ENCODE measurements around the gene IRAK4. TPM values are rescaled to one million over a fixed set of nuclear protein-coding genes. Genes with fewer than 3 reads are reported as not detected.
A peak's percentile ranks its signal among the peaks of the same experiment; 100 is the strongest.
"Not testable (repeated sequence)": the region's sequence is repeated elsewhere in the genome, so short reads cannot be mapped to it uniquely, and the experiment has no call there.

The IRAK4 gene
- total RNA-seq, 1 donor from 2014 or later: 9.6 TPM

GRCh38 chr12:43740511-43741100 lies 18.1 kb upstream of the IRAK4 start:
- no peak for TF ChIP-seq CTCF (IDR thresholded peaks at IDR 0.05)
- Mint-ChIP-seq H3K4me1 (ENCODE audit: unreplicated experiment) (peaks cover 19% of the 10 kb centered on the region), H3K27me3 (ENCODE audit: unreplicated experiment) (no peaks in the 10 kb centered on the region), H3K36me3 (ENCODE audit: unreplicated experiment) (peaks cover 5% of the 10 kb centered on the region), H3K27ac (ENCODE audit: unreplicated experiment) (no peak overlapping the region), H3K9me3 (ENCODE audit: unreplicated experiment) (no peaks in the 10 kb centered on the region), H3K4me3 (ENCODE audit: unreplicated experiment) (no peak overlapping the region)
- no peak for DNase-seq (ENCODE audit: extremely low spot score, unreplicated experiment)

- Mint-ChIP-seq H3K27ac (ENCODE audit: unreplicated experiment) (peak overlapping the region; percentile 45), H3K27me3 (ENCODE audit: unreplicated experiment) (no peaks in the 10 kb centered on the region), H3K4me1 (ENCODE audit: unreplicated experiment) (peaks cover 17% of the 10 kb centered on the region), H3K9me3 (ENCODE audit: unreplicated experiment) (no peaks in the 10 kb centered on the region), H3K36me3 (ENCODE audit: unreplicated experiment) (peaks cover 5% of the 10 kb centered on the region), H3K4me3 (ENCODE audit: unreplicated experiment) (no peak overlapping the region)
- TF ChIP-seq CTCF (IDR thresholded peaks at IDR 0.05): no peak
- no peak for DNase-seq (ENCODE audit: extremely low spot score, unreplicated experiment)
Measured at GRCh38 chr12:43742106-43742505, 16.6 kb upstream of the IRAK4 start.

GRCh38 chr12:43744826-43745225 lies 13.9 kb upstream of the IRAK4 start:
- Mint-ChIP-seq H3K36me3 (ENCODE audit: unreplicated experiment) (peaks cover 5% of the 10 kb centered on the region), H3K4me1 (ENCODE audit: unreplicated experiment) (peaks cover 13% of the 10 kb centered on the region), H3K9me3 (ENCODE audit: unreplicated experiment) (no peaks in the 10 kb centered on the region), H3K4me3 (ENCODE audit: unreplicated experiment) (no peak overlapping the region), H3K27me3 (ENCODE audit: unreplicated experiment) (no peaks in the 10 kb centered on the region), H3K27ac (ENCODE audit: unreplicated experiment) (no peak overlapping the region)
- DNase-seq (ENCODE audit: extremely low spot score, unreplicated experiment): no peak
- no peak for TF ChIP-seq CTCF (IDR thresholded peaks at IDR 0.05)

GRCh38 chr12:43749016-43749415 lies 9.7 kb upstream of the IRAK4 start:
- Mint-ChIP-seq H3K27me3 (ENCODE audit: unreplicated experiment) (no peaks in the 10 kb centered on the region), H3K9me3 (ENCODE audit: unreplicated experiment) (no peaks in the 10 kb centered on the region), H3K4me1 (ENCODE audit: unreplicated experiment) (no peaks in the 10 kb centered on the region), H3K4me3 (ENCODE audit: unreplicated experiment) (no peak overlapping the region), H3K27ac (ENCODE audit: unreplicated experiment) (no peak overlapping the region), H3K36me3 (ENCODE audit: unreplicated experiment) (peaks cover 4% of the 10 kb centered on the region)
- no peak for DNase-seq (ENCODE audit: extremely low spot score, unreplicated experiment)
- TF ChIP-seq CTCF (IDR thresholded peaks at IDR 0.05): no peak

- no peak overlapping the region for H3K4me3 Mint-ChIP-seq (ENCODE audit: unreplicated experiment)
- no peaks in the 10 kb centered on the region for H3K27me3 Mint-ChIP-seq (ENCODE audit: unreplicated experiment)
- no peak overlapping the region for H3K27ac Mint-ChIP-seq (ENCODE audit: unreplicated experiment)
- H3K36me3 Mint-ChIP-seq (ENCODE audit: unreplicated experiment): peaks cover 9% of the 10 kb centered on the region
- H3K4me1 Mint-ChIP-seq (ENCODE audit: unreplicated experiment): no peaks in the 10 kb centered on the region
- no peaks in the 10 kb centered on the region for H3K9me3 Mint-ChIP-seq (ENCODE audit: unreplicated experiment)
- no peak for TF ChIP-seq CTCF (IDR thresholded peaks at IDR 0.05)
- no peak for DNase-seq (ENCODE audit: extremely low spot score, unreplicated experiment)
Measured at GRCh38 chr12:43750814-43751213, 7.9 kb upstream of the IRAK4 start.

- H3K4me3 Mint-ChIP-seq (ENCODE audit: unreplicated experiment); H3K27me3 Mint-ChIP-seq (ENCODE audit: unreplicated experiment); H3K36me3 Mint-ChIP-seq (ENCODE audit: unreplicated experiment); H3K4me1 Mint-ChIP-seq (ENCODE audit: unreplicated experiment); H3K9me3 Mint-ChIP-seq (ENCODE audit: unreplicated experiment); DNase-seq (ENCODE audit: extremely low spot score, unreplicated experiment); H3K27ac Mint-ChIP-seq (ENCODE audit: unreplicated experiment): not testable (repeated sequence)
Measured at GRCh38 chr12:43751360-43751759, 7.4 kb upstream of the IRAK4 start.

Data from osteocyte (in vitro differentiated cells).